ENCODE data around the gene INF2. TPM values are rescaled to one million over a fixed set of nuclear protein-coding genes. Genes with fewer than 3 reads are reported as not detected.

The INF2 gene
- total RNA-seq, 1 experiment from 2014 or later: 58.3 TPM

DNA sequence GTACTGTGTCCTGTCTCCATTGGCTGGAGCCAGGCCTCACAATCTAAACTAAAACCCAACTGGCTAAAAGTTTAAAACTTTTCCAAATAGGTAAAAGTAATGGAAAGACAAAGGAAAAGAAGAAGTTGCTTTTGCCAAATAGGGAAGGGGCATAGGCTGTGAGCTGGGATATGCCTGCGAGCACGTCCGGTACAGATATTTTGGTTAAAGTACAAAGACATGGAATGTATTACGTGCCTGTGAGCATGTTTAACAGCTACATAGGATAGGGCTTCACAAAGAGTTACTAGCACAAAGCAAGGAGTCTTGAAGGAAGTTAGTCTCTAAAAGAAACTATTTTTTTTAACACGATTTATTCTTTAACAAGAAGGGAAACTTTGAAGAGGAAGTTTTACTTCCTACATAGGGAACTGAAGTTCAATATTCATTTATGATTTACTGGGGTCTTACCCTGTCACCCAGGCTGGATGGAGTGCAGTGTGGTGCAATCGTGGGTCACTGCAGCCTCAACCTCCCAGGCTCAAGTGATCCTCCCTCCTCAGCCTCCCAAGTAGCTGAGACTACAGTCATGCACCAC is 41.9 kb upstream of the INF2 start:
- Histone ChIP-seq H3K18ac (ENCODE audit: insufficient read length, low read depth, low read length) (no peak overlapping the region), H4K5ac (ENCODE audit: insufficient read length, low read depth, low read length) (no peak overlapping the region), H3K27ac (ENCODE audit: insufficient read length, low read depth, low read length) (no peak overlapping the region), H3K4me1 (ENCODE audit: insufficient read depth, low read length) (no peaks in the 10 kb centered on the region), H3T11ph (ENCODE audit: low read length) (no peak overlapping the region), H4K91ac (ENCODE audit: insufficient read length, low read depth, low read length) (no peak overlapping the region), H3K79me1 (ENCODE audit: insufficient read depth, low read depth, low read length, poor library complexity, severe bottlenecking) (no peaks in the 10 kb centered on the region), H3K56ac (ENCODE audit: insufficient read length, low read depth, low read length) (no peak overlapping the region), H3K4ac (ENCODE audit: low read depth, low read length) (no peak overlapping the region), H2AFZ (ENCODE audit: low read length) (no peak overlapping the region), H3K9me3 (ENCODE audit: control insufficient read depth, low read depth, low read length) (peaks cover 4% of the 10 kb centered on the region), H2BK5ac (ENCODE audit: insufficient read length, low read length) (no peak overlapping the region), H4K20me1 (ENCODE audit: control insufficient read depth, insufficient read depth, insufficient read length) (no peaks in the 10 kb centered on the region), H3K4me2 (ENCODE audit: insufficient read depth, insufficient read length, low read length) (no peak overlapping the region), H2AK5ac (ENCODE audit: insufficient read length, low read length) (no peak overlapping the region), H3K14ac (ENCODE audit: insufficient read depth, low read length) (no peak overlapping the region), H2BK15ac (ENCODE audit: low read depth, low read length) (no peak overlapping the region), H3K27me3 (ENCODE audit: insufficient read depth, low read length) (no peaks in the 10 kb centered on the region), H2BK20ac (ENCODE audit: low read depth, low read length, poor library complexity, severe bottlenecking) (no peak overlapping the region), H3K23ac (ENCODE audit: insufficient read length, low read depth, low read length) (no peak overlapping the region), H3K9ac (ENCODE audit: extremely low read depth, insufficient read length, low read length) (no peak overlapping the region), H3K23me2 (ENCODE audit: insufficient read length, low read depth, low read length, poor library complexity, severe bottlenecking) (peaks cover 6% of the 10 kb centered on the region), H3K79me2 (ENCODE audit: insufficient read depth, low read length) (no peaks in the 10 kb centered on the region), H2BK120ac (ENCODE audit: low read depth, low read length, poor library complexity, severe bottlenecking) (no peak overlapping the region), H4K8ac (replicated peaks; ENCODE audit: insufficient read length, low read depth, low read length) (no peak overlapping the region), H2BK12ac (ENCODE audit: insufficient read length, low read depth, low read length) (no peak overlapping the region)
- H3K27me3 Mint-ChIP-seq (ENCODE audit: low read depth): peaks cover 41% of the 10 kb centered on the region
- DNase-seq: no peak
- peaks cover 10 to 13% of the 10 kb centered on the region in 2 experiments for H3K4me1 Mint-ChIP-seq
- no CpG with 5 or more reads among the region's 6 CpGs for WGBS (ENCODE audit: extremely low coverage, insufficient read length, low lambda C conversion rate)
- no peak overlapping the region for H3K27ac Mint-ChIP-seq
- TF ChIP-seq, protein P1, sequence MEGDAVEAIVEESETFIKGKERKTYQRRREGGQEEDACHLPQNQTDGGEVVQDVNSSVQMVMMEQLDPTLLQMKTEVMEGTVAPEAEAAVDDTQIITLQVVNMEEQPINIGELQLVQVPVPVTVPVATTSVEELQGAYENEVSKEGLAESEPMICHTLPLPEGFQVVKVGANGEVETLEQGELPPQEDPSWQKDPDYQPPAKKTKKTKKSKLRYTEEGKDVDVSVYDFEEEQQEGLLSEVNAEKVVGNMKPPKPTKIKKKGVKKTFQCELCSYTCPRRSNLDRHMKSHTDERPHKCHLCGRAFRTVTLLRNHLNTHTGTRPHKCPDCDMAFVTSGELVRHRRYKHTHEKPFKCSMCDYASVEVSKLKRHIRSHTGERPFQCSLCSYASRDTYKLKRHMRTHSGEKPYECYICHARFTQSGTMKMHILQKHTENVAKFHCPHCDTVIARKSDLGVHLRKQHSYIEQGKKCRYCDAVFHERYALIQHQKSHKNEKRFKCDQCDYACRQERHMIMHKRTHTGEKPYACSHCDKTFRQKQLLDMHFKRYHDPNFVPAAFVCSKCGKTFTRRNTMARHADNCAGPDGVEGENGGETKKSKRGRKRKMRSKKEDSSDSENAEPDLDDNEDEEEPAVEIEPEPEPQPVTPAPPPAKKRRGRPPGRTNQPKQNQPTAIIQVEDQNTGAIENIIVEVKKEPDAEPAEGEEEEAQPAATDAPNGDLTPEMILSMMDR (conservative IDR thresholded peaks at IDR 0.05): no peak
- peaks cover 10 to 15% (median 10%) of the 10 kb centered on the region in 3 experiments; a peak in 6 of 7 replicates for H3K36me3 Mint-ChIP-seq (ENCODE audit: insufficient read depth in 1 of 3, low read depth in 3 of 3)
- H3K4me3 Mint-ChIP-seq: no peak overlapping the region
- H3K9me3 Mint-ChIP-seq: peaks cover 13 to 24% of the 10 kb centered on the region in 2 experiments

Measured in H9 (cell line).